Psoas muscle (tissue), 8 donors: ENCODE data around the gene ZNF280B. TPM values are rescaled to one million over a fixed set of nuclear protein-coding genes. Genes with fewer than 3 reads are reported as not detected.

Experiments used
- ATAC-seq, 4 donors: fragments of 200-7000 bp; cut with Tn5 transposase; one replicate each; pipeline ENCODE4 v1.9.1; 2020; ENCODE audit warnings: moderate library complexity in 3 of 4, mild to moderate bottlenecking in 2 of 4
- DNase-seq, 2 donors: peaks; one replicate each; pipeline ENCODE4 v3.0.0-alpha.2; 2020
- H3K27ac ChIP-seq: fragments of 200-600 bp; one replicate; pipeline ENCODE4 v1.8.0; 2022
- H3K27me3 ChIP-seq, 3 donors: fragments of 200-600 bp in 1 of 3; one replicate each; pipeline versions ENCODE4 v1.6.1 to v1.8.0; 2013 to 2022; ENCODE audit warnings: low read length in 2 of 3, mild to moderate bottlenecking in 2 of 3, moderate library complexity in 1 of 3; ENCODE audit not compliant: insufficient read depth in 3 of 3
- H3K36me3 ChIP-seq, 2 donors: fragments of 200-600 bp in 1 of 2; one replicate each; pipeline versions ENCODE4 v1.6.1 to v1.8.0; 2013 to 2022; ENCODE audit warnings: low read depth in 1 of 2, mild to moderate bottlenecking in 1 of 2, moderate library complexity in 1 of 2; ENCODE audit not compliant: insufficient read depth in 1 of 2
- H3K4me1 ChIP-seq: fragments of 200-600 bp; one replicate; pipeline ENCODE4 v1.8.0; 2022
- H3K4me3 ChIP-seq: fragments of 200-600 bp; one replicate; pipeline ENCODE4 v1.8.0; 2022; ENCODE audit warnings: mild to moderate bottlenecking
- H3K9me3 ChIP-seq: fragments of 200-600 bp; one replicate; pipeline ENCODE4 v1.8.0; 2022
- CTCF ChIP-seq: fragments of 200-600 bp; IDR thresholded peaks from one replicate; pipeline ENCODE4 v1.8.0; 2022; ENCODE audit warnings: antibody characterized with exemption
- WGBS, 3 donors: extraction: QIAGEN DNeasy Blood & Tissue Kit; methylation state at CpG; one replicate each; pipeline versions ENCODE4 v1.1.6 to v1.1.7; 2013; 5-methylcytosine and 5-hydroxymethylcytosine counted together
- intact Hi-C, 2 donors: fragments of 100-400 bp; cut with DNase I; formaldehyde crosslinking; loops; one replicate each; pipeline versions ENCODE4 v1.11.0 to v1.14.2; 2022
- polyA plus RNA-seq, 3 donors: library from polyadenylated mRNA; stranded (reverse); fragments of 200-250 nt; gene quantifications; one replicate each; pipeline ENCODE4 v1.2.3, GENCODE V29; 2013
- total RNA-seq, 4 donors: library from RNA; stranded (reverse); fragmentation: NEBNext Ultra II Directional in 2 of 4; extraction: Animal tissue kit (Norgen Biotek cat#: 25700) in 2 of 4; gene quantifications; one replicate each; pipeline versions ENCODE4 v1.2.1 to v1.2.4, GENCODE V29; 2021 to 2023
- donor health status: healthy with polysubstance abuse.
- donor health status: DM: no; HTN: no; CAD: no; lungs with moderate emphysema.
- donor health status: Bipolar disorder and iron deficiency.
- donor health status: healthy.
- donor health status: DM: yes; HTN: yes; CAD: no.
- donor health status: DM: no; HTN: no; CAD: no.
- donor health status: DM: no; HTN: no; CAD: no.
- donor health status: DM: yes; HTN: yes; CAD: no.

The ZNF280B gene
- total and polyA plus RNA-seq, 7 donors: 0.06 to 0.54 (median 0.23) TPM

GRCh38 chr22:22488736-22489135 is 19.8 kb downstream of the ZNF280B start:
- WGBS, 3 donors: 81 to 88% (median 83%) methylated on average over 5 of the region's 5 CpGs
- DNase-seq: no peak
- intact Hi-C loops: no loop called here
- H3K9me3 ChIP-seq: no peaks in the 10 kb centered on the region
- no peaks in the 10 kb centered on the region for H3K4me1 ChIP-seq
- no peaks in the 10 kb centered on the region for H3K36me3 ChIP-seq
- no peaks in the 10 kb centered on the region for H3K27me3 ChIP-seq
- no peak overlapping the region for H3K27ac ChIP-seq
- H3K4me3 ChIP-seq: no peak overlapping the region
- no peak for ATAC-seq
- TF ChIP-seq CTCF: no peak

GRCh38 chr22:22487869-22488597 is 20.5 kb downstream of the ZNF280B start:
- intact Hi-C loops: no loop called here
- TF ChIP-seq CTCF: no peak
- no peak overlapping the region for H3K4me3 ChIP-seq
- WGBS, 3 donors: 52 to 57% (median 54%) methylated on average over 12 of the region's 12 CpGs
- H3K36me3 ChIP-seq: no peaks in the 10 kb centered on the region
- no peak for DNase-seq
- no peaks in the 10 kb centered on the region for H3K4me1 ChIP-seq
- no peaks in the 10 kb centered on the region for H3K9me3 ChIP-seq
- H3K27me3 ChIP-seq: no peaks in the 10 kb centered on the region
- no peak for ATAC-seq
- no peak overlapping the region for H3K27ac ChIP-seq

- Histone ChIP-seq H3K4me3 (no peak overlapping the region), H3K36me3 (no peaks in the 10 kb centered on the region), H3K9me3 (no peaks in the 10 kb centered on the region), H3K27me3 (no peaks in the 10 kb centered on the region), H3K27ac (no peak overlapping the region), H3K4me1 (no peaks in the 10 kb centered on the region)
- no peak for TF ChIP-seq CTCF
- intact Hi-C loops: no loop called here
- DNase-seq: no peak
- ATAC-seq: no peak
- 96 to 98% (median 96%) methylated on average over 6 of the region's 6 CpGs for WGBS, 3 donors
Measured at GRCh38 chr22:22487059-22487458, 21.5 kb downstream of the ZNF280B start.

- ATAC-seq (no peak), DNase-seq (no peak)
- no peaks in the 10 kb centered on the region for H3K36me3 ChIP-seq
- H3K27me3 ChIP-seq: no peaks in the 10 kb centered on the region
- TF ChIP-seq CTCF: no peak
- H3K4me3 ChIP-seq: no peak overlapping the region
- H3K9me3 ChIP-seq: no peaks in the 10 kb centered on the region
- H3K4me1 ChIP-seq: no peaks in the 10 kb centered on the region
- intact Hi-C loops: no loop called here
- 82 to 87% (median 83%) methylated on average over 4 of the region's 4 CpGs for WGBS, 3 donors
- H3K27ac ChIP-seq: no peak overlapping the region
Measured at GRCh38 chr22:22486132-22486899, 22.2 kb downstream of the ZNF280B start.
